EL (cell line): ENCODE data around the gene AWAT1.
"Not testable (repeated sequence)": the region's sequence is repeated elsewhere in the genome, so short reads cannot be mapped to it uniquely, and the experiment has no call there.

Experiments
- DNase-seq: peaks from one replicate; pipeline ENCODE4 v3.0.0-alpha.2; 2016

AWAT1 gene

GRCh38 chrX:70262952-70263567 lies 28.6 kb downstream of the AWAT1 start:
- peak; percentile 36 for DNase-seq

- DNase-seq, result no peak
Observed at GRCh38 chrX:70264784-70265183, 30.3 kb downstream of the AWAT1 start.

- DNase-seq, result no peak
Observed at GRCh38 chrX:70268034-70268433, 33.6 kb downstream of the AWAT1 start, which contains the start of gene ARR3. Gene ARR3, plus strand, starts transcription at chrX:70268334. Its CDS starts 1,052 bp downstream, at chrX:70269386.

- not testable (repeated sequence) for DNase-seq
Observed at GRCh38 chrX:70274029-70274428, 39.6 kb downstream of the AWAT1 start.

- no peak for DNase-seq
Observed at GRCh38 chrX:70279081-70279480, 44.6 kb downstream of the AWAT1 start.

- DNase-seq, result no peak
Observed at GRCh38 chrX:70280573-70280972, 46.1 kb downstream of the AWAT1 start.

GRCh38 chrX:70281951-70282350 lies 47.5 kb downstream of the AWAT1 start, which contains the start of gene RAB41:
Gene RAB41, plus strand, starts transcription at chrX:70282172. Its CDS starts 46 bp downstream, at chrX:70282218.
- DNase-seq, result no peak

GRCh38 chrX:70289168-70289792 lies 54.8 kb downstream of the AWAT1 start:
- DNase-seq, result peak; percentile 18
